SK-N-SH (cell line): ENCODE results near the gene PSIP1. TPM values are rescaled to one million over a fixed set of nuclear protein-coding genes. Genes with fewer than 3 reads are reported as not detected.

Experiments used
- CTCF ChIA-PET: fragments of 300-600, 350-600 bp; formaldehyde crosslinking; extraction: SDS; loops from one replicate; lab custom pipeline; 2021; lab: Yijun Ruan, JAX
- POLR2A ChIA-PET: fragments of 350-600 bp; sonication (Branson Sonifier 250); formaldehyde crosslinking; extraction: SDS; loops from one replicate; lab custom pipeline; 2020; ENCODE audit warnings: antibody characterized with exemption, inconsistent platforms; lab: Yijun Ruan, JAX
- DNase-seq: peaks from one replicate; pipeline ENCODE4 v3.0.0; 2012
- H2AFZ ChIP-seq: fragments of 200-600 bp; sonication (generic); 2 replicates; pipeline ENCODE4 v1.8.1; 2016; ENCODE audit warnings: antibody characterized with exemption, mild to moderate bottlenecking, low read depth
- H3F3A ChIP-seq: fragments of 200-600 bp; sonication (generic); replicated peaks from 2 replicates; pipeline ENCODE3; 2016; ENCODE audit warnings: antibody characterized with exemption, mild to moderate bottlenecking; ENCODE audit not compliant: insufficient read depth
- H3K27ac ChIP-seq, 2 experiments: fragments of 200-500 bp in 1 of 2; fragments of 200-600 bp in 1 of 2; sonication (Bioruptor generic) in 1 of 2; sonication (generic), shearing (Covaris generic) in 1 of 2; 2 replicates each; pipeline versions ENCODE4 v1.5.1 to v1.6.1; 2014 to 2016; ENCODE audit warnings: low read depth in 2 of 2, inconsistent platforms in 1 of 2, low read length in 1 of 2, mild to moderate bottlenecking in 1 of 2, mixed read lengths in 1 of 2
- H3K27me3 ChIP-seq: fragments of 200-600 bp; sonication (generic), shearing (Covaris generic); 2 replicates; pipeline ENCODE4 v1.6.1; 2016; ENCODE audit warnings: mixed run types; ENCODE audit not compliant: insufficient read depth
- H3K36me3 ChIP-seq, 2 experiments: fragments of 200-500 bp in 1 of 2; fragments of 200-600 bp in 1 of 2; sonication (Bioruptor generic) in 1 of 2; sonication (generic) in 1 of 2; replicated peaks in 1 of 2; 2 replicates each; pipeline versions ENCODE3 to v1.5.1; 2014 to 2016; ENCODE audit warnings: low read length in 1 of 2, mild to moderate bottlenecking in 1 of 2; ENCODE audit not compliant: insufficient read depth in 2 of 2, control insufficient read depth in 1 of 2
- H3K4me1 ChIP-seq, 2 experiments: fragments of 200-500 bp in 1 of 2; fragments of 200-600 bp in 1 of 2; sonication (Bioruptor generic) in 1 of 2; sonication (generic), shearing (Covaris generic) in 1 of 2; 2 replicates each; pipeline versions ENCODE4 v1.5.1 to v1.6.1; 2014 to 2016; ENCODE audit warnings: low read depth in 1 of 2, low read length in 1 of 2, mixed run types in 1 of 2; ENCODE audit not compliant: insufficient read depth in 2 of 2, control insufficient read depth in 1 of 2
- H3K4me2 ChIP-seq: fragments of 200-600 bp; sonication (generic), shearing (Covaris generic); 2 replicates; pipeline ENCODE4 v1.6.1; 2017; ENCODE audit warnings: mixed run types
- H3K4me3 ChIP-seq, 2 experiments: fragments of 200-500 bp in 1 of 2; fragments of 200-600 bp in 1 of 2; sonication (Bioruptor generic) in 1 of 2; sonication (generic), shearing (Covaris generic) in 1 of 2; 2 replicates each; pipeline versions ENCODE4 v1.5.1 to v1.8.1; 2014 to 2016; ENCODE audit warnings: low read depth in 2 of 2, inconsistent platforms in 1 of 2, low read length in 1 of 2, mild to moderate bottlenecking in 1 of 2, mixed read lengths in 1 of 2, moderate library complexity in 1 of 2
- H3K79me2 ChIP-seq: fragments of 200-600 bp; sonication (generic); 2 replicates; pipeline ENCODE4 v1.8.1; 2017; ENCODE audit warnings: mild to moderate bottlenecking; ENCODE audit not compliant: insufficient read depth
- H3K9ac ChIP-seq: fragments of 200-600 bp; sonication (generic); 2 replicates; pipeline ENCODE4 v1.6.1; 2017; ENCODE audit warnings: mixed run types
- H3K9me2 ChIP-seq: fragments of 200-600 bp; sonication (generic); 2 replicates; pipeline ENCODE4 v1.6.1; 2017; ENCODE audit warnings: mixed run types
- H3K9me3 ChIP-seq: fragments of 200-600 bp; sonication (generic); 2 replicates; pipeline ENCODE4 v1.6.1; 2017; ENCODE audit warnings: mixed run types, mild to moderate bottlenecking, moderate library complexity
- H4K20me1 ChIP-seq: fragments of 200-600 bp; sonication (generic); 2 replicates; pipeline ENCODE4 v1.6.1; 2017; ENCODE audit warnings: mild to moderate bottlenecking, mixed run types; ENCODE audit not compliant: insufficient read depth
- ELF1 ChIP-seq: IDR thresholded peaks from 2 replicates; pipeline ENCODE4 v1.4.0; 2012
- EP300 ChIP-seq, 2 experiments: IDR thresholded peaks; 2 replicates each; pipeline versions ENCODE4 v1.4.0 to v1.6.1; 2012; ENCODE audit warnings: borderline replicate concordance in 1 of 2, low read depth in 1 of 2, low read length in 1 of 2
- EZH2phosphoT487 ChIP-seq: fragments of 200-600 bp; sonication (generic); IDR thresholded peaks from 2 replicates; pipeline ENCODE4 v1.6.1; 2017; ENCODE audit warnings: low read depth, mixed run types, mild to moderate bottlenecking, antibody characterized with exemption, moderate library complexity, borderline replicate concordance
- FOSL2 ChIP-seq: IDR thresholded peaks from 2 replicates; pipeline ENCODE4 v1.4.0; 2012; ENCODE audit warnings: low read depth, mild to moderate bottlenecking, moderate library complexity, borderline replicate concordance
- FOXJ3 ChIP-seq: sonication (generic); formaldehyde crosslinking; IDR thresholded peaks from 2 replicates; pipeline ENCODE4 v1.5.1; 2020; ENCODE audit warnings: mild to moderate bottlenecking, missing genetic modification reagents
- GABPA ChIP-seq: IDR thresholded peaks from 2 replicates; pipeline ENCODE4 v1.4.0; 2012; ENCODE audit warnings: low read depth, mild to moderate bottlenecking
- IRF3 ChIP-seq: fragments of 150-350 bp; IDR thresholded peaks from 2 replicates; pipeline ENCODE4 v1.6.1; 2016; ENCODE audit warnings: mild to moderate bottlenecking, low read depth, low read length
- JUND ChIP-seq: IDR thresholded peaks from 2 replicates; pipeline ENCODE4 v1.4.0; 2012
- MAX ChIP-seq: IDR thresholded peaks from 2 replicates; pipeline ENCODE4 v1.4.0; 2012; ENCODE audit warnings: low read depth
- MEF2A ChIP-seq: IDR thresholded peaks from 2 replicates; pipeline ENCODE4 v1.4.0; 2012; ENCODE audit warnings: low read depth, borderline replicate concordance
- MXI1 ChIP-seq: IDR thresholded peaks from 2 replicates; pipeline ENCODE4 v1.6.1; 2012; ENCODE audit warnings: mild to moderate bottlenecking, low read depth, low read length, improper control_type of control experiment
- NFIC ChIP-seq: IDR thresholded peaks from 2 replicates; pipeline ENCODE4 v1.4.0; 2012; ENCODE audit warnings: borderline replicate concordance
- NRF1 ChIP-seq: IDR thresholded peaks from 2 replicates; pipeline ENCODE4 v1.6.1; 2012; ENCODE audit warnings: low read depth, mild to moderate bottlenecking, low read length
- PBX3 ChIP-seq: IDR thresholded peaks from 2 replicates; pipeline ENCODE4; 2012
- RAD21 ChIP-seq: IDR thresholded peaks from 2 replicates; pipeline ENCODE4 v1.6.1; 2012; ENCODE audit warnings: mild to moderate bottlenecking, low read length
- RCOR1 ChIP-seq: fragments of 150-350 bp; IDR thresholded peaks from 2 replicates; pipeline ENCODE4 v1.6.1; 2017; ENCODE audit warnings: antibody characterized with exemption, low read length
- REST ChIP-seq: IDR thresholded peaks from 2 replicates; pipeline ENCODE4 v1.6.1; 2012; ENCODE audit warnings: mild to moderate bottlenecking, low read depth, low read length, moderate library complexity
- RFX5 ChIP-seq: IDR thresholded peaks from 2 replicates; pipeline ENCODE4 v1.6.1; 2012; ENCODE audit warnings: mild to moderate bottlenecking, improper control_type of control experiment, low read length
- SIN3A ChIP-seq: IDR thresholded peaks from 2 replicates; pipeline ENCODE4 v1.6.1; 2012; ENCODE audit warnings: low read depth, mild to moderate bottlenecking, low read length, moderate library complexity, borderline replicate concordance
- SMC3 ChIP-seq: IDR thresholded peaks from 2 replicates; pipeline ENCODE4 v1.6.1; 2012; ENCODE audit warnings: low read depth, low read length, improper control_type of control experiment
- TEAD4 ChIP-seq: IDR thresholded peaks from 2 replicates; pipeline ENCODE4 v1.4.0; 2012; ENCODE audit warnings: mild to moderate bottlenecking, borderline replicate concordance; ENCODE audit not compliant: insufficient read depth
- YY1 ChIP-seq: IDR thresholded peaks from 2 replicates; pipeline ENCODE4 v1.4.0; 2012; ENCODE audit warnings: low read depth, mild to moderate bottlenecking
- ZBTB33 ChIP-seq: IDR thresholded peaks from 2 replicates; pipeline ENCODE4 v1.4.0; 2012; ENCODE audit warnings: low read depth, borderline replicate concordance
- WGBS: methylation state at CpG from one replicate; pipeline ENCODE4 v1.1.6; 2017; ENCODE audit warnings: low lambda C conversion rate; 5-methylcytosine and 5-hydroxymethylcytosine counted together
- polyA plus RNA-seq, 3 experiments: library from polyadenylated mRNA; depleted of rRNA; stranded (reverse); fragments of >200 nt; gene quantifications; 2 replicates each; pipeline ENCODE4 v1.2.3, GENCODE V29; 2012

Gene PSIP1
- 19.9 and 21.0 TPM in 2 replicates for polyA plus RNA-seq (2012; rRNA removed)
- 31.1 and 50.5 TPM in 2 replicates for polyA plus RNA-seq (2012; cell fraction: cytosol; rRNA removed)
- 11.0 and 18.8 TPM in 2 replicates for polyA plus RNA-seq (2012; cell fraction: nucleus; rRNA removed)

- Histone ChIP-seq H3F3A (peaks cover 12% of the 10 kb centered on the region), H3K27ac (peak within 1 kb of the TSS; percentile 89 to 98), H2AFZ (peak within 1 kb of the TSS; percentile 93), H3K36me3 (peaks cover 21 to 28% of the 10 kb centered on the region in 2 experiments), H3K4me3 (peak within 1 kb of the TSS; percentile 78 to 91), H3K27me3 (no peaks in the 10 kb centered on the region), H3K9me2 (no peaks in the 10 kb centered on the region), H3K4me2 (peak within 1 kb of the TSS; percentile 78), H3K9ac (peak within 1 kb of the TSS; percentile 96), H3K79me2 (peaks cover 47% of the 10 kb centered on the region), H3K9me3 (no peaks in the 10 kb centered on the region), H3K4me1 (peaks cover 8 to 11% of the 10 kb centered on the region in 2 experiments; a peak in 2 of 4 replicates), H4K20me1 (peaks cover 11% of the 10 kb centered on the region; the same call in 1 of the 2 replicates)
- 6% methylated on average over 31 of the region's 72 CpGs for WGBS
- ChIA-PET CTCF (interaction anchor here (1.0 to 2.1 kb wide), 2 partner anchors 35 to 42 kb away, joined by 4 to 5 read pairs; partner anchors contain the start of gene CCDC171), POLR2A (interaction anchor here (0.6 to 4.1 kb wide), 9 partner anchors 23 to 95 kb away, joined by 3 to 45 read pairs (median 3); partner anchors contain the start of gene CCDC171)
- DNase-seq = peak; percentile 90
- TF ChIP-seq YY1 (no peak), SIN3A (peak; percentile 63; the same call in 1 of the 2 replicates), ZBTB33 (no peak), MAX (no peak; the same call in 1 of the 2 replicates), MXI1 (peak; percentile 50), GABPA (no peak), MEF2A (no peak), RCOR1 (no peak), FOSL2 (no peak), IRF3 (0 out of 2 replicates have a peak, but pooled peaks have one; percentile 2), NFIC (no peak), TEAD4 (no peak), REST (peak; percentile 30; the same call in 1 of the 2 replicates), FOXJ3 (CRISPR knock-in tag) (peak; percentile 37; the same call in 1 of the 2 replicates), ELF1 (no peak), SMC3 (no peak), PBX3 (peak; percentile 46; the same call in 1 of the 2 replicates), NRF1 (no peak), EZH2phosphoT487 (no peak), RAD21 (no peak), RFX5 (no peak), EP300 (IDR thresholded peaks at IDR 0.05; ENCODE audit: borderline replicate concordance in 1 of 2, low read depth in 1 of 2, low read length in 1 of 2) (peak; percentile 44 to 64; a peak in 3 of 4 replicates), JUND (peak; percentile 45; the same call in 1 of the 2 replicates)
Observed at GRCh38 chr9:15510789-15511575, at the start of gene PSIP1. TSS of gene PSIP1 (minus strand) at chr9:15510970. CDS start at chr9:15510188, 782 bp downstream.
